OCI-LY7 (cell line): ENCODE results near the gene ARHGAP35.

Experiments
- CTCF ChIP-seq: fragments of 200-600 bp; sonication (generic); conservative IDR thresholded peaks from 2 replicates; pipeline ENCODE4 v1.5.1; 2014; ENCODE audit warnings: mild to moderate bottlenecking, antibody characterized with exemption, low read length, moderate library complexity, mixed read lengths
- EZH2phosphoT487 ChIP-seq: fragments of 200-600 bp; sonication (generic); IDR thresholded peaks from 2 replicates; pipeline ENCODE4 v1.6.1; 2018; ENCODE audit warnings: low read depth, borderline replicate concordance, mild to moderate bottlenecking, mixed run types, antibody characterized with exemption, low read length, moderate library complexity, mixed read lengths

GRCh38 chr19:46902402-46902766, 41.6 kb downstream of the ARHGAP35 start:
- TF ChIP-seq CTCF (no peak), EZH2phosphoT487 (no peak)
